HL-60/S4 treated with phorbol 12-myristate 13-acetate at 8.2 ng/mL for 4 days and 3 days (cell line): ENCODE data around the gene MIOX.

Experiments used
- in situ Hi-C: fragments of 300-500 bp; cut with MboI; formaldehyde crosslinking; loops from 2 replicates; pipeline ENCODE4 v1.15.0; 2022; ENCODE audit warnings: low sequenced_read_pairs

The MIOX gene

GRCh38 chr22:50473088-50473487 lies 13.6 kb upstream of the MIOX start:
- in situ Hi-C loops, result no loop called here

- in situ Hi-C loops, result no loop called here
These were observed 12.6 kb upstream of the MIOX start for GRCh38 chr22:50473855-50474671.

- in situ Hi-C loops, result no loop called here
These were observed 11.7 kb upstream of the MIOX start, which contains the start of gene SBF1 for GRCh38 chr22:50474710-50475651. TSS of gene SBF1 (minus strand) at chr22:50475035. CDS start at chr22:50474840, 195 bp downstream.

- in situ Hi-C loops, result no loop called here
These were observed 11.0 kb upstream of the MIOX start for GRCh38 chr22:50475652-50476002.

GRCh38 chr22:50476868-50477267 lies 9.8 kb upstream of the MIOX start:
- in situ Hi-C loops, result no loop called here

GRCh38 chr22:50477923-50478322 lies 8.7 kb upstream of the MIOX start:
- in situ Hi-C loops, result no loop called here

GRCh38 chr22:50479721-50480120 lies 6.9 kb upstream of the MIOX start:
- in situ Hi-C loops, result no loop called here

- in situ Hi-C loops, result no loop called here
These were observed 5.6 kb upstream of the MIOX start for GRCh38 chr22:50481045-50481439.

GRCh38 chr22:50481440-50482106 lies 5.1 kb upstream of the MIOX start, which contains the start of gene ADM2:
TSS of gene ADM2 (plus strand) at chr22:50481543. CDS start at chr22:50481848, 305 bp downstream.
- in situ Hi-C loops, result no loop called here

- in situ Hi-C loops, result no loop called here
These were observed 4.3 kb upstream of the MIOX start for GRCh38 chr22:50482107-50483074.

GRCh38 chr22:50483106-50483505 lies 3.6 kb upstream of the MIOX start:
- in situ Hi-C loops, result no loop called here

- in situ Hi-C loops, result no loop called here
These were observed 3.1 kb upstream of the MIOX start for GRCh38 chr22:50483556-50483955.

- in situ Hi-C loops, result no loop called here
These were observed 2.4 kb upstream of the MIOX start for GRCh38 chr22:50483977-50484853.

GRCh38 chr22:50485221-50486131 lies 1.2 kb upstream of the MIOX start:
- in situ Hi-C loops, result no loop called here

GRCh38 chr22:50487290-50488005 lies 789 bp downstream of the MIOX start:
- in situ Hi-C loops, result no loop called here

- in situ Hi-C loops, result no loop called here
These were observed 1.5 kb downstream of the MIOX start for GRCh38 chr22:50488006-50488677.

- in situ Hi-C loops, result no loop called here
These were observed 2.2 kb downstream of the MIOX start for GRCh38 chr22:50488886-50489285.
